ENCODE results near the gene DUS3L.

Gene DUS3L

DNA sequence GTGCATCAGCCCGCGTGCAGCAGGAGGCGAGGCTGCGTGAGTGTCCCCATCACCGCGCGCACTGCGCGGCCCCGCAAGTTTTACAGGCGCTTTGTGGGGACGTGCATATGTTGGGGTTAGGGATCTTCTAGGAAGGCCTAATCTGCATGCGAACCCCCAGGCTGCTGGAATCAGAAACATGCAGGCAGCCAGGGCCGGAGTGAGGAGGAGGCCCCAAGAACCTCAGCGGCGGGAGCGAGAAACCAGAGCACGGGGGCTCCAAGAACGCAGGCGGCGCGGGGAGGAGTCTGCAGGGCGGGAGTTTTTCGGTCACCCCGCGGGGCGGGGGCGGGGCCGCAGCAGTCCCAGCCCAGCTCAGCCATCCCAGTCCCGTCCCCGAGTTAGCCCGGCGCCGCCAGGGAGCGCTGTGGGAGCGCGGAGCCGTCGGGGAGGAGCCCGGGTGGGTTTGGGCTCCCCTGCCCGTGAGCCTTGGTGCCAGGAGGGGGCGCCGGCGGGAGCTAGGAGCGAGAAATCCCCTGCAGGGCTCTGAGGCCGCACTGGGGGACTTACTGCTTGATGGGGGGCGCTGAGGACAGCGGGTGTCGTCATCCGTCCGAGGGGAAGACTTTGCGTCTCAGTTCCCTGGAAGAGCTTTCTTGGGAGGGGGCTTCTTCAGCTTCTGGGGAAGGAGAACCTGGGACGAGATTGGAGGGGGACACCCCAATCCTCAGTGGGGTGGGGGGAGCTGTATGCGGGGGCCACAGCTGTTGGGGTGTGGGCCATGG, 13.0 kb upstream of the DUS3L start:
- peak overlapping the region; percentile 11; the same call in 1 of the 2 replicates for H3K4me3 ChIP-seq (replicated peaks; ENCODE audit: low read depth, low read length)

GRCh38 chr19:5803441-5803751, 12.4 kb upstream of the DUS3L start:
- TF ChIP-seq CTCF (IDR thresholded peaks at IDR 0.05; ENCODE audit: low read depth, low read length, missing control alignments) = no peak
- no peak for DNase-seq (ENCODE audit: extremely low read depth, low read depth)
- H3K4me3 ChIP-seq (replicated peaks; ENCODE audit: low read depth, low read length) = peak overlapping the region; percentile 11; the same call in 1 of the 2 replicates

More for the DNA sequence above, 13.0 kb upstream of the DUS3L start:
- DNase-seq (ENCODE audit: extremely low read depth, low read depth) = peak; percentile 70
- TF ChIP-seq CTCF (IDR thresholded peaks at IDR 0.05; ENCODE audit: low read depth, low read length, missing control alignments) = peak; percentile 100

- no peak for TF ChIP-seq CTCF (IDR thresholded peaks at IDR 0.05; ENCODE audit: low read depth, low read length, missing control alignments)
- H3K4me3 ChIP-seq (replicated peaks; ENCODE audit: low read depth, low read length) = no peak overlapping the region
- DNase-seq (ENCODE audit: extremely low read depth, low read depth) = peak; percentile 97
Measured at GRCh38 chr19:5801796-5802619, 11.0 kb upstream of the DUS3L start.

DNA sequence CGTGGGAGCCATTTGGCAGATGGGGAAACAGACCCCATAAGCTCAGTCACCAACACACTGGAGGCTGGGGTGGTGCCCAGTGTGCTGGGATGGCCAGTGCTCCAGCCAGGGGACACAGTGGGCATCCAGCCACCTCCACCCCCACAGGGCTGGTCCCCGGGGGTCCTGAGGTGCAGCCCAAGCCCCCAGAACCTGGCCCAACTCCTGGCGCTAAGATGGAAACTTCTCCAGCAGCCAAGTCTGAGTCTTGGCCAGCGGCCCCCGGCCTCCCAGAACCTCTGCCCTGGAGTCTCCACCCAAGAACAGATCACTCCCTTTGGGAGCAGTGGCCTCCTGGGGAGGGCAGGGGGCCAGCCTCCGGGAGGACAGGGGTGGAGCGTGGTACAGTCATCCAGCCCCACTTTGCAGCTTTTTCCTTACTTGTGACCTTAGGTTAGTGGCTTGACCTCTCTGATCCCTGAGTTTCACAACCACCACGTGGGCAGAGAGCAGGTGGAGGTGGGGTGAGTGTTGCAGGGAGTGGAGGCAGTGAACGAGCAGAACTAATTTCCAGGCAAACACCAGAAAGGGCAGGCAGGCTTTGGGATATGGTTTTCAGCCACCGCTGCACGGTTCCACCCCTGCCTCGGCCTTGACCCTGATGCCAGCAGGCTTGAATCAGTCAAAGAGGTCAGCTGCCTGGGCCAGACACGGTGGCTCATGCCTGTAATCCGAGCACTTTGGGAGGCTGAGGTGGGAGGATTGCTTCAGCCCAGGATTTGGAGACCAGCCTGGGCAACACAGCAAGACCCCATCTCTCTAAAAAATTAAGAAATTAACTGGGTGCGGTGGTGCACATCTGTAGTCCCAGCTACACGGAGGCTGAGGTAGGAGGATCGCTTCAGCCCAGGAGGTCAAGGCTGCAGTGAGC, 9.7 kb upstream of the DUS3L start:
- DNase-seq (ENCODE audit: extremely low read depth, low read depth) = no peak
- no peak overlapping the region for H3K4me3 ChIP-seq (replicated peaks; ENCODE audit: low read depth, low read length)
- TF ChIP-seq CTCF (IDR thresholded peaks at IDR 0.05; ENCODE audit: low read depth, low read length, missing control alignments) = no peak

GRCh38 chr19:5799247-5800241, 8.6 kb upstream of the DUS3L start:
- no peak for DNase-seq (ENCODE audit: extremely low read depth, low read depth)

More at GRCh38 chr19:5799247-5800241, 8.6 kb upstream of the DUS3L start:
- no peak overlapping the region for H3K4me3 ChIP-seq (replicated peaks; ENCODE audit: low read depth, low read length)
- no peak for TF ChIP-seq CTCF (IDR thresholded peaks at IDR 0.05; ENCODE audit: low read depth, low read length, missing control alignments)
